LNCAP (cell line): Measurements from ENCODE around the gene CPZ.

Experiments
- CTCF ChIP-seq: fragments of 450-650 bp; IDR thresholded peaks from 2 replicates; pipeline ENCODE4 v1.5.1; 2017; ENCODE audit warnings: mild to moderate bottlenecking

The CPZ gene

DNA sequence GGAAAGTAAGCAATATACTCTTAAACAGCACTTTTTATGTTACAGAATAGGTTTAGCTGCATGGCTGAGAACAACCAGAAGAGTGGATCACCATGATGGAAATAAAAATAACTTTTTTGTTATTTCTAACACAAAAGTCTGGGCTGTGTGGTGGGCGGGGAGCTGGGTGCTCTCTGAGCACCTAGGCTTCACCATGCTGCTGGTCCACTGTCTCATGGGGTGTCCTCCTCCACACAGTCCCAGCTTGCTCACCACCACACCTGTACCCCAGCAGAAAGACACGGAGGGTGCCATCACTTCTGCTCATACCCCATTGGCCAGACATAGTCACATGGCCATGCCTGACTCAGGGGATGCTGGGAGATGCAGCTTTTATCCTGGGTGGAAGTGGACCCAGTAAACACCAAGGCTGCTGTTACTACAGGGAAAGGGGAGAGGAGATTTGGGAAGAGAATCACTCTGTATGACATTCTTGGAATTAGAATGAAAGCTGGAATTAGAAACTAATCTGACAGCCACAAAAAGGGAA is 45.0 kb downstream of the CPZ start:
- TF ChIP-seq CTCF: no peak

DNA sequence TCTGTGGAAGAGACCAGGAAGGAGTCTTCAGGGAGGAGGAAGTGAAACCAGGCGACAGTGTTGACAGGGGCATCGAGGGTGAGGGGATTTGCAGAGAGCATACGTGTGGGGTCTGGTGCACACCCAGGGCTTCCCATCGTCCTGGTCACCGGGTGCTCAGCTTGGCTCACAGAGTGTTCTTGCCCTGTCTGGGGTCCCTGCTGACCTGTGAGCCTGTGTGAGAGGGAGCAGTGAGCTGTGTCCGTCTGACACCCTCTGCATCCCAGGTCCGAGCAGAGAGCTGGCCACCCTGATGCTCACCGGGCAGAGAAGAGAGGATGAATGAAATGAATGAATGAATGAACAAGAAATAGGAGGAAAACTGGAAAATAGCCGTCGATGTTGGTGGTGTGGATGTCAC is 46.5 kb downstream of the CPZ start:
- TF ChIP-seq CTCF: no peak

DNA sequence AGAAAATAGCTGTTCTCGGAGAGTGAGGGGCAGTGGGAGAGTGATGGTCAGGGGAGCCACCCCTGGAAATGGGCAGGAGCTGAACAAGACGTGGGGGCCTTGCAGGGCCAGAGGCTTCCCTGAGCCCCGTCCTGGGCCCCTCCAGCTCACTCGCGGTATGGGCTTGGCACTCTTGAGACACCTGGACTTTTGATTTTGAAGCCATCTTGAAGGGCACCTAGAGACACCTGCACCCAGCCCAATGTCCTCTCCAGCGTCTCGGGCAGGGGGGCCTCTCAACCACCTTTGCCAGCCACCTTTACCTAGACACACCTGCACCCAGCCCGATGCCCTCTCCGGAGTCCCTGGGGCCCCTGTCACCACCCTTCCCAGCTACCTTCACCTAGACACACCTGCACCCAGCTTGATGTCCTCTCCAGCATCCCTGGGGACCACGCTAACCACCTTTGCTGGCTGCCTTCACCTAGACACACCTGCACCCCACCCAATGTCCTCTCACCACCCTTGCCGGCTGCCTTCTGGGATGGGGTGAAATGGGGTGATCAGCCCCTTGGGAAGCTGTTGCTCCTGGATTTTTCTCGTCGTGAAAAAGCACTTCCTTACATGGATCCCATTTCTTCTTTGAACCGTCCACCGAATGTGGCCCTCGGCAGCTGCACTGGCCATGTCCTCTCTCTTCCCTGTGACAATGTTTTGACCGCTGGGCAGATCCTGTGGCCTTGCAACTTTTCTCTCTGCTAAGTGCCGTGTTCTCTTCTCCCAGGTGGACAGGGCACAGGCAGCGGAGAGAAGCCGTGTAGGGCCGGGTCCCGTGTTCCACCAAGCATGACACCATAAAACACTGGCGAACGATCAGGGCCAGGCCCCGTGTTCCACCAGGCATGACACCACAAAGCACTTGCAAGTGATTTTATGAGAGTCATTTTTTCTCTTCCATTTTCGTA is 47.5 kb downstream of the CPZ start:
- no peak for TF ChIP-seq CTCF

GRCh38 chr4:8640816-8641215 is 48.3 kb downstream of the CPZ start:
- no peak for TF ChIP-seq CTCF

DNA sequence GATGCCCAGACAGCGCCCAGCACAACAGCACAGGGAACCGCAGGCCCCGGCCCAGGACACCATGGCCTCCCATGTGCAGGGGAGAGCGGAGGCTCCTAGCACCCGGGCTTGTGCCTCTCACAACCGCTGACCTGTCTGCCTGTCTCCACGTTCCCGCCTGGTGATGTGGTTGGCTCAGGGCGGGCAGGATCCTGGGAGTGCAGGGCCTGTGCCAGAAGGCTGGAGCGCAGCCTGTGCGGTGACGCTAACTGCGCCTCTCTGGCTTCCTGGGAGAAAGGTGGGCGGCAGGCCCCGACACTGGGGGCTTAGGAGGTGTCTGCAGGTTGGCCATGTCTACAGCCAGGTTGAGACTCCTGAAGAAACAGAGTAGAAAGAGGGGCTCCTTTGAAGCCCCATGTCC is 48.7 kb downstream of the CPZ start:
- no peak for TF ChIP-seq CTCF

DNA sequence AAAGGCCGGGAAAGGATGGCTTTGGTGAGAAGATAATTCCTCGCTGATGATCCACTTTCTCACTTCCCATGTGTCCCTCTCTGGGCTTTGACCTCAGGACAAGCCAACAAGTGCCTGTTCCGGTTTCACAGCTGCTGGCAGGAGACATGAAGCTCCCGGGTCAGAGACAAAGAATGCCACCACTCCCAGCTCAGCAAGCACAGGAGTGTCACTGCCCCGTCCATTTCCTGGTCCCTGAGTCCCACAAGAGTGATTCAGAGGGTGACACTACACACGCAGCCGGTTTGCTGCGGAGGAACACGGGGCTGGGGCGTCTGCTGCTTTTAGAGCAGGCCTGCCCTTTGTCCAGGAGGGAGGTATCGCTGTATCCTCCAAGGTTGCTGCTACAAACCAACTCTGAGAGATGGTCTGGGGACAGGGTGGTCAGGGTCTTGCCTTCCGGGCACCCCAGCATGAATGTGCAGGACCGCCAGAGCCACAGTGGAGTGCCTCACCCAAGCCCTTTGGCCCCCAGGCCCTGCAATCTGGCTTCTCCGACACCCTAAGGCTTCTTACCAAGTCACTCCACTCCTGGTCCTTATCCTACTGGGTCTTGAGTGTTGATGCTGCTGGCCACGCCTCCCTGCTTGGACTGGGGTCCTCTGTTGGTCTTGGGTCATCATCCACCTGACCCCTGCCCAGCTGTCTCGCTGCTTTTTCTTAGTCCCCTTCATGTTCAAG is 49.5 kb downstream of the CPZ start:
- TF ChIP-seq CTCF: no peak

GRCh38 chr4:8642651-8643321 is 50.2 kb downstream of the CPZ start:
- no peak for TF ChIP-seq CTCF
